CD14-positive monocyte (primary cell): ENCODE measurements around the gene CHP2. TPM values are rescaled to one million over a fixed set of nuclear protein-coding genes. Genes with fewer than 3 reads are reported as not detected.

Source experiments
- DNase-seq, 3 donors: peaks; one replicate each; pipeline ENCODE4 v3.0.0-alpha.2; 2011 to 2022
- H2AFZ ChIP-seq: 2 replicates; pipeline ENCODE4 v1.6.0; 2012; ENCODE audit warnings: mild to moderate bottlenecking, low read depth, low read length, inconsistent platforms; ENCODE audit not compliant: insufficient read depth, poor library complexity, severe bottlenecking
- H3K27ac ChIP-seq, 2 donors: 1 replicate in 1 of 2; 2 replicates in 1 of 2; pipeline ENCODE4 v1.5.1; 2012 to 2013; ENCODE audit warnings: low read length in 2 of 2, control low read depth in 1 of 2, inconsistent platforms in 1 of 2, low read depth in 1 of 2, mild to moderate bottlenecking in 1 of 2
- H3K27me3 ChIP-seq, 2 donors: one replicate each; pipeline versions ENCODE4 v1.6.0 to v1.6.1; 2011 to 2013; ENCODE audit warnings: low read length in 2 of 2; ENCODE audit not compliant: control insufficient read depth in 2 of 2, insufficient read depth in 2 of 2
- H3K36me3 ChIP-seq, 2 donors: replicated peaks in 1 of 2; 1 replicate in 1 of 2; 2 replicates in 1 of 2; pipeline versions ENCODE4 v1.5.1 to v1.6.1; 2012 to 2013; ENCODE audit warnings: low read length in 2 of 2, control low read depth in 1 of 2, inconsistent platforms in 1 of 2, mild to moderate bottlenecking in 1 of 2; ENCODE audit not compliant: insufficient read depth in 2 of 2, control insufficient read depth in 1 of 2
- H3K4me1 ChIP-seq, 2 donors: 1 replicate in 1 of 2; 2 replicates in 1 of 2; pipeline versions ENCODE4 v1.5.1 to v1.6.1; 2012 to 2013; ENCODE audit warnings: low read length in 2 of 2, control low read depth in 1 of 2, inconsistent platforms in 1 of 2, mild to moderate bottlenecking in 1 of 2, moderate library complexity in 1 of 2; ENCODE audit not compliant: insufficient read depth in 2 of 2, control insufficient read depth in 1 of 2
- H3K4me2 ChIP-seq: replicated peaks from 2 replicates; pipeline ENCODE3; 2012; ENCODE audit warnings: low read length, moderate library complexity, mild to moderate bottlenecking; ENCODE audit not compliant: poor library complexity, severe bottlenecking; ENCODE audit errors: extremely low read depth
- H3K4me3 ChIP-seq, 3 experiments: fragments of 200-600 bp in 1 of 3; sonication (generic) in 1 of 3; replicated peaks in 1 of 3; 1 replicate in 2 of 3; 2 replicates in 1 of 3; pipeline ENCODE4 v1.5.1; 2011 to 2013; ENCODE audit warnings: low read length in 3 of 3, mild to moderate bottlenecking in 3 of 3, control low read depth in 2 of 3, low read depth in 2 of 3, inconsistent platforms in 1 of 3, moderate library complexity in 1 of 3
- H3K79me2 ChIP-seq: 2 replicates; pipeline ENCODE4 v1.6.0; 2012; ENCODE audit warnings: mild to moderate bottlenecking, control low read depth, inconsistent platforms, low read length, moderate library complexity; ENCODE audit not compliant: insufficient read depth
- H3K9ac ChIP-seq: 2 replicates; pipeline ENCODE4 v1.6.0; 2017; ENCODE audit warnings: low read length, mild to moderate bottlenecking; ENCODE audit not compliant: insufficient read depth, poor library complexity, severe bottlenecking
- H3K9me3 ChIP-seq, 2 donors: replicated peaks in 1 of 2; 1 replicate in 1 of 2; 2 replicates in 1 of 2; pipeline versions ENCODE4 v1.5.1 to v1.6.1; 2012 to 2013; ENCODE audit warnings: low read length in 2 of 2, control low read depth in 1 of 2; ENCODE audit not compliant: control insufficient read depth in 1 of 2, insufficient read depth in 1 of 2
- H4K20me1 ChIP-seq: 2 replicates; pipeline ENCODE4 v1.6.0; 2012; ENCODE audit warnings: mild to moderate bottlenecking, low read length, control low read depth, moderate library complexity; ENCODE audit not compliant: insufficient read depth
- H3K27ac Mint-ChIP-seq, 7 donors: one replicate each; pipeline ENCODE4 v1.8.0; 2020; ENCODE audit warnings: mild to moderate bottlenecking in 7 of 7, mixed read lengths in 7 of 7, moderate library complexity in 6 of 7, inconsistent platforms in 2 of 7
- H3K27me3 Mint-ChIP-seq, 3 donors: one replicate each; pipeline ENCODE4 v1.8.0; 2021 to 2022; ENCODE audit warnings: low read depth in 3 of 3, mild to moderate bottlenecking in 3 of 3, mixed read lengths in 3 of 3, moderate library complexity in 3 of 3, inconsistent platforms in 1 of 3
- H3K36me3 Mint-ChIP-seq, 2 donors: one replicate each; pipeline ENCODE4 v1.8.0; 2020; ENCODE audit warnings: mixed read lengths in 2 of 2, inconsistent platforms in 1 of 2, mild to moderate bottlenecking in 1 of 2
- H3K4me1 Mint-ChIP-seq: one replicate; pipeline ENCODE4 v1.8.0; 2020; ENCODE audit warnings: mild to moderate bottlenecking, mixed read lengths
- H3K4me3 Mint-ChIP-seq, 2 donors: one replicate each; pipeline ENCODE4 v1.8.0; 2020; ENCODE audit warnings: mild to moderate bottlenecking in 2 of 2, mixed read lengths in 2 of 2, moderate library complexity in 1 of 2
- H3K9me3 Mint-ChIP-seq, 7 donors: one replicate each; pipeline ENCODE4 v1.8.0; 2020 to 2022; ENCODE audit warnings: mixed read lengths in 7 of 7, mild to moderate bottlenecking in 6 of 7, moderate library complexity in 6 of 7, inconsistent platforms in 2 of 7
- WGBS: methylation state at CpG from one replicate; pipeline ENCODE4 v1.1.5; 2013; ENCODE audit warnings: missing lambda C conversion rate; ENCODE audit not compliant: insufficient coverage; 5-methylcytosine and 5-hydroxymethylcytosine counted together
- intact Hi-C, 2 donors: fragments of 100-400 bp; cut with micrococcal nuclease; formaldehyde crosslinking; loops; one replicate each; pipeline versions ENCODE4 v1.15.0 to v1.15.1; 2023
- polyA plus RNA-seq, 3 donors: library from polyadenylated mRNA; depleted of rRNA in 1 of 3; unstranded in 2 of 3; stranded (reverse) in 1 of 3; fragments of 300-500 nt in 2 of 3; fragments of >200 nt in 1 of 3; fragmentation: Illumina TruSeq in 2 of 3; gene quantifications; 1 replicate in 2 of 3; 2 replicates in 1 of 3; pipeline ENCODE4 v1.2.3, GENCODE V29; 2012 to 2021
- TF ChIP-seq, protein P1 (sequence below): fragments of 200-600 bp; IDR thresholded peaks from one replicate; pipeline ENCODE4 v1.8.0; 2022; ENCODE audit warnings: antibody characterized with exemption, mild to moderate bottlenecking

The CHP2 gene
- polyA plus RNA-seq, 3 donors: not detected

DNA sequence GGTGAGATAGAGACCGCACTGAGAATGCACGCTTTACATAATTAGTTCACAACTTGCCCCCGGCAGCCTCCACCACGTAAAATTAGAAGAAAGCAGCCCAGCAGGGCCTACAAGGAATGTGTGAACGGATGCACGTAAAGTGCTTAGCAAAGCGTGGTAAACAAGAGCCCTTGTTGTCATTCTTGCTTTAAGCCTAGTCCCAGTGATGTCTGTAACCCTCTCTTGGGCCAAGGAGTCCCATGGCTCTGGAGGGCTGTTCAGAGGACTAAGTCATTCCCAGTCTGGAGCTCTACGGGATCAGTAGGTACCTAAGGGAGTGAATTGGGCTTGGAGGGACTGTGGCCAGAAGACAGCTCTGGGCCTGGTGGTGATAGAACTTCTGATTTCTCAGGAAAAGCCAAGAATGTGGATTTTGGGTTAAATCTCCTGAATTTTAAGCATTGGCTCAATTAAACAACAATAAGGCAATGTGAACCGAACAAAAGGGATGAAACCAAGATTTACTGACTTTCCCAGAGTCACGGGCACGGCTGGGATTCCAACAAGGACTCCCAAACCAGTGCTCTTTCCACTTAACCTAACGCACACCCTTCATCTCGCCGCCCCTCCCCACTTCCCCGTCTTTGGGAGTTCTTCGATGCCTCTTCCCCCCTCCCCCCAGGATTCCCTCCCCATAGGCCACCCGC, 775 bp upstream of the CHP2 start:
- Histone ChIP-seq H3K27me3 (peaks cover 41 to 74% of the 10 kb centered on the region in 2 donors), H3K36me3 (no peaks in the 10 kb centered on the region), H3K4me1 (peaks cover 6 to 8% of the 10 kb centered on the region in 2 donors), H3K9me3 (peaks cover 0 to 16% of the 10 kb centered on the region in 2 donors), H3K27ac (no peak overlapping the region), H3K9ac (no peak overlapping the region), H4K20me1 (no peaks in the 10 kb centered on the region), H2AFZ (peak overlapping the region; percentile 26), H3K4me2 (peak overlapping the region; percentile 37), H3K4me3 (no peak overlapping the region), H3K79me2 (no peaks in the 10 kb centered on the region)
- H3K36me3 Mint-ChIP-seq: peaks cover 0 to 3% of the 10 kb centered on the region in 2 donors
- peaks cover 0 to 7% (median 3%) of the 10 kb centered on the region in 7 donors for H3K9me3 Mint-ChIP-seq
- DNase-seq: no peak
- TF ChIP-seq, protein P1, sequence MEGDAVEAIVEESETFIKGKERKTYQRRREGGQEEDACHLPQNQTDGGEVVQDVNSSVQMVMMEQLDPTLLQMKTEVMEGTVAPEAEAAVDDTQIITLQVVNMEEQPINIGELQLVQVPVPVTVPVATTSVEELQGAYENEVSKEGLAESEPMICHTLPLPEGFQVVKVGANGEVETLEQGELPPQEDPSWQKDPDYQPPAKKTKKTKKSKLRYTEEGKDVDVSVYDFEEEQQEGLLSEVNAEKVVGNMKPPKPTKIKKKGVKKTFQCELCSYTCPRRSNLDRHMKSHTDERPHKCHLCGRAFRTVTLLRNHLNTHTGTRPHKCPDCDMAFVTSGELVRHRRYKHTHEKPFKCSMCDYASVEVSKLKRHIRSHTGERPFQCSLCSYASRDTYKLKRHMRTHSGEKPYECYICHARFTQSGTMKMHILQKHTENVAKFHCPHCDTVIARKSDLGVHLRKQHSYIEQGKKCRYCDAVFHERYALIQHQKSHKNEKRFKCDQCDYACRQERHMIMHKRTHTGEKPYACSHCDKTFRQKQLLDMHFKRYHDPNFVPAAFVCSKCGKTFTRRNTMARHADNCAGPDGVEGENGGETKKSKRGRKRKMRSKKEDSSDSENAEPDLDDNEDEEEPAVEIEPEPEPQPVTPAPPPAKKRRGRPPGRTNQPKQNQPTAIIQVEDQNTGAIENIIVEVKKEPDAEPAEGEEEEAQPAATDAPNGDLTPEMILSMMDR: no peak
- H3K4me1 Mint-ChIP-seq: peaks cover 6% of the 10 kb centered on the region
- no peak overlapping the region for H3K27ac Mint-ChIP-seq
- peaks cover 69 to 79% (median 75%) of the 10 kb centered on the region in 3 donors for H3K27me3 Mint-ChIP-seq
- intact Hi-C loops: no loop called here
- peak overlapping the region in 1 of 2 donors; percentile 72 for H3K4me3 Mint-ChIP-seq
- WGBS: 66% methylated on average over 13 of the region's 17 CpGs

- Histone ChIP-seq H2AFZ (no peak overlapping the region), H3K79me2 (no peaks in the 10 kb centered on the region), H3K36me3 (no peaks in the 10 kb centered on the region), H3K9ac (no peak overlapping the region), H3K27ac (no peak overlapping the region), H3K4me2 (no peak overlapping the region), H3K27me3 (peaks cover 41 to 77% of the 10 kb centered on the region in 2 donors), H3K9me3 (peaks cover 0 to 16% of the 10 kb centered on the region in 2 donors), H4K20me1 (no peaks in the 10 kb centered on the region), H3K4me1 (peaks cover 6 to 8% of the 10 kb centered on the region in 2 donors), H3K4me3 (no peak overlapping the region)
- Mint-ChIP-seq H3K27me3 (peaks cover 70 to 78% (median 75%) of the 10 kb centered on the region in 3 donors), H3K36me3 (peaks cover 0 to 3% of the 10 kb centered on the region in 2 donors), H3K27ac (no peak overlapping the region), H3K4me3 (peak overlapping the region in 1 of 2 donors; percentile 77), H3K9me3 (peaks cover 0 to 7% (median 3%) of the 10 kb centered on the region in 7 donors), H3K4me1 (peaks cover 6% of the 10 kb centered on the region)
- TF ChIP-seq, protein P1: no peak
- no peak for DNase-seq
- 38% methylated on average over 12 of the region's 15 CpGs for WGBS
- intact Hi-C loops: no loop called here
These were observed 621 bp downstream of the CHP2 start for GRCh38 chr16:23755484-23755809.
